Astrocyte of the cerebellum (primary cell): ENCODE results near the gene RHCG.

ENCODE experiments used
- DNase-seq: peaks from one replicate; pipeline ENCODE4 v3.0.0-alpha.2; 2011; ENCODE audit warnings: low read depth
- H3K4me3 ChIP-seq: 2 replicates; pipeline ENCODE4 v1.5.1; 2011; ENCODE audit warnings: mild to moderate bottlenecking, low read depth, low read length, moderate library complexity
- in situ Hi-C: cut with HindIII; loops from 2 replicates; pipeline ENCODE4 v1.10.0; 2017; ENCODE audit warnings: low sequenced_read_pairs
- TF ChIP-seq, protein P1 (sequence below): IDR thresholded peaks from 2 replicates; pipeline ENCODE4 v1.5.1; 2012; ENCODE audit warnings: low read length, low read depth, moderate library complexity, mild to moderate bottlenecking; ENCODE audit errors: missing control alignments

The RHCG gene

DNA sequence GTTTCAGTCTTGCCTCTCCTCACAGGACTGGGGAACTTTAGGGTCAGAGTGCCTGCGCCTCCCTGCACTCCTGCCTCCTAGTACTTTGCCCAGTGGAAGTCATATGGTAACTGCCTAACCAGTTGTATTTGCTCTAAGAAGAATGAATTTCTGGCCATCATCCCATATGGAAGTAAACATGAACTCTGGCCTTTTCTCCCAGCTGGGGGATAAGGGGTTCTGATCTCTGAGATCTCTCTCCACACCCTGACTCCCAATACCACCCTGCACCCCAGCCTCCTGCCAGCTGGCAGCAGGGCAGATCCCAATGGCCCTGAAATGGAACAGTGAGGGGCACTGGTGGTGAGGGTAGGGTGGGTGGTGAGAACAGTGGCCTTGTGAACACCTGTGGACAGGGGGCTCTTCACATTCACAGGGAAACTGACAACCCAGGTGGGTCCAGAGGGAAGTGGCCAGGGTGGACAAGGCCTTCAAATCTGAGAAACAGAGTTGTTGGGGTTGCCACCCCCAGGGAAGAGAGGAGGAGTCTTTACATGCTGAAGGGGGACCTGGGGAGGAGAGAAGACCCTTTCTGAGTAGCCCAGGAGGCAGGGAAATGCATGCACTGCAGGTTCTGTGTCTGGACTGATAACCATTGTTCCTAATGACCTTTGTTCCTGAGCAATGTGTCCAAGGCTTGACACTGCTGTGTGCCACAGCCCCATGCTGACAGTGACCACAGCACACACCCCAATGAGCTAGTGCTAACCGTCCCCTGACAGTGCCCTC, 36.9 kb downstream of the RHCG start:
- H3K4me3 ChIP-seq: no peak overlapping the region
- in situ Hi-C loops: no loop called here
- no peak for DNase-seq
- TF ChIP-seq, protein P1, sequence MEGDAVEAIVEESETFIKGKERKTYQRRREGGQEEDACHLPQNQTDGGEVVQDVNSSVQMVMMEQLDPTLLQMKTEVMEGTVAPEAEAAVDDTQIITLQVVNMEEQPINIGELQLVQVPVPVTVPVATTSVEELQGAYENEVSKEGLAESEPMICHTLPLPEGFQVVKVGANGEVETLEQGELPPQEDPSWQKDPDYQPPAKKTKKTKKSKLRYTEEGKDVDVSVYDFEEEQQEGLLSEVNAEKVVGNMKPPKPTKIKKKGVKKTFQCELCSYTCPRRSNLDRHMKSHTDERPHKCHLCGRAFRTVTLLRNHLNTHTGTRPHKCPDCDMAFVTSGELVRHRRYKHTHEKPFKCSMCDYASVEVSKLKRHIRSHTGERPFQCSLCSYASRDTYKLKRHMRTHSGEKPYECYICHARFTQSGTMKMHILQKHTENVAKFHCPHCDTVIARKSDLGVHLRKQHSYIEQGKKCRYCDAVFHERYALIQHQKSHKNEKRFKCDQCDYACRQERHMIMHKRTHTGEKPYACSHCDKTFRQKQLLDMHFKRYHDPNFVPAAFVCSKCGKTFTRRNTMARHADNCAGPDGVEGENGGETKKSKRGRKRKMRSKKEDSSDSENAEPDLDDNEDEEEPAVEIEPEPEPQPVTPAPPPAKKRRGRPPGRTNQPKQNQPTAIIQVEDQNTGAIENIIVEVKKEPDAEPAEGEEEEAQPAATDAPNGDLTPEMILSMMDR: no peak

DNA sequence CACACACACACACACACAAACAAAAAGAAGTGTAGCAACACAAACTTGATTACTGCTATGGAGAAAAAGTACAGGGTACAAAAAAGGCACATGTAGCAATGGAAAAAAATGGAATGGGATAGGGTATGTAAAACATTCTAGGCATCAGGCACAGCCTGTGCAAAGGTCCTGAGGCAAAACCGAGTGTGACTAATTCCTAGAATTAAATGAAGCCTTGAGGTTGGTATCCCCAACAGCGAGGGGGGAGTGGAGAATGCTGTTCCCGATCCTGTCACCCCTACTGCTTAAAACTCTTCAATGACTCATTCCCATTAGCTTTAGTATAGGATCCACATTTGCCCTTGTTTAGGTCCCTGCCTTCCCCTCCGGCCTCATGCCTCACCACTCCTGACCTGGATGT, 37.9 kb downstream of the RHCG start:
- TF ChIP-seq, protein P1: no peak
- DNase-seq: no peak
- H3K4me3 ChIP-seq: no peak overlapping the region
- in situ Hi-C loops: no loop called here

DNA sequence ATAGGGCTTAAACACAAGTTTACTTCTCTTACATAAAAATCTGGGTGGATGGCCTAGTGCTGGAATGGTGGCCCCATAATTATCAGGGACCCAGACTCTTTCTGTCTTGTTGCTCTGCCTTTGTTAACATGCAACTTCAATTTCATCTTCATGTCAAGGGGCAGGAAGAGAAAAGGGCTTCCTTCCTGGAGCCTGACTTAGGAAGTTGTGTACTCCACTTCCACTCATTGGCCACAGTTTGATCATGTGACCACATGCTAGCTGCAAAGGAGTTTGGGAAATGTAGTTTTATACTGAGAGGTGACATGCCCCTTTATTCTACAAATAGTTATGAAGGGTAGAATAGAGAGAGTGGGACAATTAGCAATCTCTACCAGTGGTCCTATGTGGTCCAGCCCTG, 39.3 kb downstream of the RHCG start:
- H3K4me3 ChIP-seq: no peak overlapping the region
- TF ChIP-seq, protein P1: no peak
- no peak for DNase-seq
- in situ Hi-C loops: no loop called here

DNA sequence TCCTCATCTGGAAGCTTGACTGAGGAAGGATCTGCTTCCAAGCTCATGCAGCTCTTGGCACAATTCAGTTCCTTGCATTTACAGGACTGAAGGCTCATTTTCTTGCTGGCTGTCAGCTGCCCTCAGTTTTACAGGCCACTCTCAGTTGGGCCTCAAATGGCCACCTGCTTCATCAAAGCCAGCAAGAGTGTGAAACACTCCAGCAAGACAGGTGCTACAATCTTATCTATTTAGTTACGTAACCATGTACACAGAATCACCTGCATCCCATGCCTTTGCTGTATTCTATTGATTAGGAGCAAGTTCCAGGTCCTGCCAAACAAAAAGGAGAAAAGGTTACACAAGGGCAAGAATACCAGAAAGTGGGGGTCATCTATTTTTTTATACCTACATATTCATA, 40.8 kb downstream of the RHCG start:
- no peak overlapping the region for H3K4me3 ChIP-seq
- in situ Hi-C loops: no loop called here
- no peak for DNase-seq
- TF ChIP-seq, protein P1: no peak

DNA sequence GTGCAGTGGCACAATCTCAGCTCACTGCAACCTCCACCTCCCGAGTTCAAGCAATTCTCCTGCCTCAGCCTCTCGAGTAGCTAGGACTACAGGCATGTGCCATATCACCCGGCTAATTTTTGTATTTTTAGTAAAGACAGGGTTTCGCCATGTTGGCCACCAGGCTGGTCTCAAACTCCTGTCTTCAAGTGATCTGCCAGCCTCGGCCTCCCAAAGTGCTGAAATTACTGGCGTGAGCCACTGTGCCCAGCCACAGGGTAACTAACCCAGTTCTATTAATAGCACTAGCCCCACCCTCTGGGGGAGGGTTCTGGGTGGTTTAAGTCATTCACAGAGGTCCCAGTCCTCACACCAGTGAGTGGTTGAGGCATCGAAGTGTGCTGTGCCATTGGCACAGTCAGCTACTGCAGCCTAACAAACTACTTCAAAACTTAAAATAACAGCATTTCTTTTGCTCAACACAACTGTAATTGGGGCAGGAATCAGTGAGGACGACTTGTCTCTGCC, 44.0 kb downstream of the RHCG start:
- TF ChIP-seq, protein P1: no peak
- in situ Hi-C loops: no loop called here
- no peak overlapping the region for H3K4me3 ChIP-seq
- no peak for DNase-seq

DNA sequence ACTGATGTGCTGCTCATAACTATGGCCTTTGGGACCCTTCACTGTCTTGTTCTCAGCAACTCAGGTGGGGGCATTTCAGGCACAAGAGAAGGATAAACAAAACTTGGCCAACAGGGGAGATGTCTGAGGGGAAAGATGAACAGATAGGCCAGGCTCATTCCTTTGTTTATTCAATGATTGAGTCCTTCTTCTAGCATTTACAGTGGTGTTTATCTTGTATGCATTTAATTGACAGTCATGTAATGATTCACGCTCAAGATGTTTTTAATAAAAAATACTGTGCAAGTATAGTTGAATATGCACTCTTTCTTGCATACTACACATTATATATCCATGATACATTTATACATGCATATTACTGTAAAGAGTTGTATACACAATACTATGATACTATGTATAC, 44.5 kb downstream of the RHCG start:
- DNase-seq: no peak
- in situ Hi-C loops: no loop called here
- no peak overlapping the region for H3K4me3 ChIP-seq
- TF ChIP-seq, protein P1: no peak
